ENCODE measurements around the gene PIP4K2A.

- no peak for TF ChIP-seq RARB (CRISPR knock-in tag; IDR thresholded peaks at IDR 0.05)
- TF ChIP-seq ZNF8 (CRISPR knock-in tag; IDR thresholded peaks at IDR 0.05): no peak
- TF ChIP-seq ZFP30 (CRISPR knock-in tag; IDR thresholded peaks at IDR 0.05): no peak
Observed at GRCh38 chr10:22761569-22762220, 47.3 kb upstream of the PIP4K2A start.

Measured in SK-N-SH treated with all-trans-retinoic acid at 6 μM for 48 hours (cell line).